ENCODE results near the gene PRX.

PRX gene

GRCh38 chr19:40446263-40446784 lies 33.1 kb upstream of the PRX start:
- H3K36me3 ChIP-seq (ENCODE audit: insufficient read depth, low read length): peaks cover 15% of the 10 kb centered on the region
- H3K27ac ChIP-seq (ENCODE audit: low read depth, low read length): peak overlapping the region; percentile 84
- H3K4me1 ChIP-seq (ENCODE audit: insufficient read depth, low read length): peaks cover 20% of the 10 kb centered on the region
- no peak overlapping the region for H3K4me3 ChIP-seq (ENCODE audit: low read length)
- no peaks in the 10 kb centered on the region for H3K9me3 ChIP-seq (ENCODE audit: insufficient read depth, low read depth, low read length)
- 81% methylated on average over 8 of the region's 8 CpGs for WGBS
- peak overlapping the region; percentile 44; the same call in 1 of the 2 replicates for H3K9ac ChIP-seq (ENCODE audit: low read depth, low read length)
- no peaks in the 10 kb centered on the region for H3K27me3 ChIP-seq (ENCODE audit: insufficient read depth, low read length)

- Histone ChIP-seq H3K9me3 (ENCODE audit: insufficient read depth, low read depth, low read length) (no peaks in the 10 kb centered on the region), H3K27ac (ENCODE audit: low read depth, low read length) (peak overlapping the region; percentile 84), H3K27me3 (ENCODE audit: insufficient read depth, low read length) (no peaks in the 10 kb centered on the region), H3K4me1 (ENCODE audit: insufficient read depth, low read length) (peaks cover 20% of the 10 kb centered on the region), H3K9ac (ENCODE audit: low read depth, low read length) (peak overlapping the region; percentile 44; the same call in 1 of the 2 replicates), H3K4me3 (ENCODE audit: low read length) (no peak overlapping the region), H3K36me3 (ENCODE audit: insufficient read depth, low read length) (peaks cover 20% of the 10 kb centered on the region)
- WGBS: 59% methylated on average over 9 of the region's 9 CpGs
Observed at GRCh38 chr19:40445780-40446262, 32.6 kb upstream of the PRX start.

GRCh38 chr19:40444825-40445312 lies 31.7 kb upstream of the PRX start:
- WGBS: 26% methylated on average over 18 of the region's 18 CpGs
- no peaks in the 10 kb centered on the region for H3K27me3 ChIP-seq (ENCODE audit: insufficient read depth, low read length)
- H3K9ac ChIP-seq (ENCODE audit: low read depth, low read length): peak overlapping the region; percentile 70
- peak overlapping the region; percentile 67 for H3K27ac ChIP-seq (ENCODE audit: low read depth, low read length)
- peak overlapping the region; percentile 79 for H3K4me3 ChIP-seq (ENCODE audit: low read length)
- H3K4me1 ChIP-seq (ENCODE audit: insufficient read depth, low read length): peaks cover 20% of the 10 kb centered on the region
- H3K36me3 ChIP-seq (ENCODE audit: insufficient read depth, low read length): peaks cover 28% of the 10 kb centered on the region
- no peaks in the 10 kb centered on the region for H3K9me3 ChIP-seq (ENCODE audit: insufficient read depth, low read depth, low read length)

- H3K9ac ChIP-seq (ENCODE audit: low read depth, low read length): peak within 1 kb of the TSS; percentile 91
- H3K27ac ChIP-seq (ENCODE audit: low read depth, low read length): peak within 1 kb of the TSS; percentile 93
- no peaks in the 10 kb centered on the region for H3K9me3 ChIP-seq (ENCODE audit: insufficient read depth, low read depth, low read length)
- H3K27me3 ChIP-seq (ENCODE audit: insufficient read depth, low read length): no peaks in the 10 kb centered on the region
- peaks cover 26% of the 10 kb centered on the region for H3K36me3 ChIP-seq (ENCODE audit: insufficient read depth, low read length)
- under 1% methylated on average over 72 of the region's 72 CpGs for WGBS
- peaks cover 20% of the 10 kb centered on the region for H3K4me1 ChIP-seq (ENCODE audit: insufficient read depth, low read length)
- peak within 1 kb of the TSS; percentile 79 for H3K4me3 ChIP-seq (ENCODE audit: low read length)
Observed at GRCh38 chr19:40444000-40444824, 31.0 kb upstream of the PRX start, which contains the start of gene SERTAD3. TSS of gene SERTAD3 (minus strand) at chr19:40444335. CDS start at chr19:40442080, 2,255 bp downstream.

GRCh38 chr19:40443131-40443999 lies 30.2 kb upstream of the PRX start:
- Histone ChIP-seq H3K9me3 (ENCODE audit: insufficient read depth, low read depth, low read length) (no peaks in the 10 kb centered on the region), H3K4me3 (ENCODE audit: low read length) (peak overlapping the region; percentile 79), H3K27ac (ENCODE audit: low read depth, low read length) (peak overlapping the region; percentile 93), H3K4me1 (ENCODE audit: insufficient read depth, low read length) (peaks cover 20% of the 10 kb centered on the region), H3K9ac (ENCODE audit: low read depth, low read length) (peak overlapping the region; percentile 91), H3K36me3 (ENCODE audit: insufficient read depth, low read length) (peaks cover 26% of the 10 kb centered on the region), H3K27me3 (ENCODE audit: insufficient read depth, low read length) (no peaks in the 10 kb centered on the region)
- WGBS: under 1% methylated on average over 52 of the region's 52 CpGs

- peaks cover 20% of the 10 kb centered on the region for H3K4me1 ChIP-seq (ENCODE audit: insufficient read depth, low read length)
Observed at GRCh38 chr19:40442328-40443130, 29.4 kb upstream of the PRX start.

GRCh38 chr19:40441719-40442253 lies 28.6 kb upstream of the PRX start:
- WGBS: 95% methylated on average over 11 of the region's 11 CpGs
- H3K27me3 ChIP-seq (ENCODE audit: insufficient read depth, low read length): no peaks in the 10 kb centered on the region
- H3K4me1 ChIP-seq (ENCODE audit: insufficient read depth, low read length): peaks cover 20% of the 10 kb centered on the region
- peaks cover 26% of the 10 kb centered on the region for H3K36me3 ChIP-seq (ENCODE audit: insufficient read depth, low read length)
- no peaks in the 10 kb centered on the region for H3K9me3 ChIP-seq (ENCODE audit: insufficient read depth, low read depth, low read length)
- H3K9ac ChIP-seq (ENCODE audit: low read depth, low read length): peak overlapping the region; percentile 71; the same call in 1 of the 2 replicates
- peak overlapping the region; percentile 79 for H3K4me3 ChIP-seq (ENCODE audit: low read length)
- H3K27ac ChIP-seq (ENCODE audit: low read depth, low read length): no peak overlapping the region

More at GRCh38 chr19:40442328-40443130, 29.4 kb upstream of the PRX start:
- Histone ChIP-seq H3K27me3 (ENCODE audit: insufficient read depth, low read length) (no peaks in the 10 kb centered on the region), H3K9me3 (ENCODE audit: insufficient read depth, low read depth, low read length) (no peaks in the 10 kb centered on the region), H3K4me3 (ENCODE audit: low read length) (peak overlapping the region; percentile 79), H3K27ac (ENCODE audit: low read depth, low read length) (peak overlapping the region; percentile 62), H3K9ac (ENCODE audit: low read depth, low read length) (peak overlapping the region; percentile 71), H3K36me3 (ENCODE audit: insufficient read depth, low read length) (peaks cover 26% of the 10 kb centered on the region)
- 26% methylated on average over 22 of the region's 22 CpGs for WGBS

- H3K9me3 ChIP-seq (ENCODE audit: insufficient read depth, low read depth, low read length): no peaks in the 10 kb centered on the region
- H3K36me3 ChIP-seq (ENCODE audit: insufficient read depth, low read length): peaks cover 26% of the 10 kb centered on the region
- no peaks in the 10 kb centered on the region for H3K27me3 ChIP-seq (ENCODE audit: insufficient read depth, low read length)
- H3K9ac ChIP-seq (ENCODE audit: low read depth, low read length): no peak overlapping the region
- WGBS: 94% methylated on average over 3 of the region's 3 CpGs
- no peak overlapping the region for H3K4me3 ChIP-seq (ENCODE audit: low read length)
- H3K4me1 ChIP-seq (ENCODE audit: insufficient read depth, low read length): peaks cover 13% of the 10 kb centered on the region
- no peak overlapping the region for H3K27ac ChIP-seq (ENCODE audit: low read depth, low read length)
Observed at GRCh38 chr19:40438284-40438683, 25.1 kb upstream of the PRX start.

GRCh38 chr19:40433391-40434216 lies 20.4 kb upstream of the PRX start:
- Histone ChIP-seq H3K27ac (ENCODE audit: low read depth, low read length) (peak overlapping the region; percentile 95), H3K36me3 (ENCODE audit: insufficient read depth, low read length) (no peaks in the 10 kb centered on the region), H3K9me3 (ENCODE audit: insufficient read depth, low read depth, low read length) (no peaks in the 10 kb centered on the region), H3K9ac (ENCODE audit: low read depth, low read length) (peak overlapping the region; percentile 86), H3K27me3 (ENCODE audit: insufficient read depth, low read length) (no peaks in the 10 kb centered on the region), H3K4me1 (ENCODE audit: insufficient read depth, low read length) (peaks cover 14% of the 10 kb centered on the region), H3K4me3 (ENCODE audit: low read length) (peak overlapping the region; percentile 58)
- 4% methylated on average over 48 of the region's 50 CpGs for WGBS
